ENCODE results near the gene NAA40. TPM values are rescaled to one million over a fixed set of nuclear protein-coding genes. Genes with fewer than 3 reads are reported as not detected.

The NAA40 gene
- polyA plus RNA-seq, 1 experiment, result 16.1 TPM

GRCh38 chr11:63974259-63975143 lies 35.7 kb downstream of the NAA40 start, which contains the start of gene COX8A:
Gene COX8A, plus strand, starts transcription at chr11:63974620. Its CDS starts 61 bp downstream, at chr11:63974681.
- Histone ChIP-seq H3K36me3 (ENCODE audit: control insufficient read depth, insufficient read depth, low read length) (peaks cover 7% of the 10 kb centered on the region), H3K4me3 (ENCODE audit: low read depth, low read length) (peak within 1 kb of the TSS; percentile 100), H3K27me3 (ENCODE audit: control insufficient read depth, insufficient read depth, low read length) (no peaks in the 10 kb centered on the region)
- CTCF ChIA-PET, result interaction anchor here (0.8 to 1.5 kb wide), 6 partner anchors 13 to 178 kb away, joined by 3 to 6 read pairs (median 3); no protein-coding TSS in a partner anchor
- peak; percentile 39 for TF ChIP-seq CTCF (IDR thresholded peaks at IDR 0.05; ENCODE audit: insufficient read depth, low read depth, low read length)
- DNase-seq (ENCODE audit: low read depth), result peak; percentile 99
- POLR2A ChIA-PET, result interaction anchor here (0.5 to 0.6 kb wide), 2 partner anchors 136 to 150 kb away, joined by 5 to 6 read pairs; no protein-coding TSS in a partner anchor

GRCh38 chr11:63978551-63979239 lies 39.9 kb downstream of the NAA40 start:
- POLR2A ChIA-PET, result no interaction called here
- H3K4me3 ChIP-seq (ENCODE audit: low read depth, low read length), result no peak overlapping the region
- H3K27me3 ChIP-seq (ENCODE audit: control insufficient read depth, insufficient read depth, low read length), result no peaks in the 10 kb centered on the region
- no peak for DNase-seq (ENCODE audit: low read depth)
- no peak for TF ChIP-seq CTCF (IDR thresholded peaks at IDR 0.05; ENCODE audit: insufficient read depth, low read depth, low read length)
- CTCF ChIA-PET, result interaction anchor here (0.8 kb wide), 1 partner anchor 22 kb away, joined by 3 read pairs; no protein-coding TSS in a partner anchor
- peaks cover 8% of the 10 kb centered on the region for H3K36me3 ChIP-seq (ENCODE audit: control insufficient read depth, insufficient read depth, low read length)

GRCh38 chr11:63979426-63979825 lies 40.6 kb downstream of the NAA40 start:
- ChIA-PET CTCF (interaction anchor here (0.8 kb wide), 1 partner anchor 21 kb away, joined by 3 read pairs; no protein-coding TSS in a partner anchor), POLR2A (no interaction called here)
- DNase-seq (ENCODE audit: low read depth), result no peak
- TF ChIP-seq CTCF (IDR thresholded peaks at IDR 0.05; ENCODE audit: insufficient read depth, low read depth, low read length), result no peak
- H3K4me3 ChIP-seq (ENCODE audit: low read depth, low read length), result no peak overlapping the region
- no peaks in the 10 kb centered on the region for H3K27me3 ChIP-seq (ENCODE audit: control insufficient read depth, insufficient read depth, low read length)
- H3K36me3 ChIP-seq (ENCODE audit: control insufficient read depth, insufficient read depth, low read length), result peaks cover 8% of the 10 kb centered on the region

- POLR2A ChIA-PET, result no interaction called here
- peaks cover 12% of the 10 kb centered on the region for H3K36me3 ChIP-seq (ENCODE audit: control insufficient read depth, insufficient read depth, low read length)
- peak overlapping the region; percentile 99 for H3K4me3 ChIP-seq (ENCODE audit: low read depth, low read length)
- DNase-seq (ENCODE audit: low read depth), result no peak
- no peak for TF ChIP-seq CTCF (IDR thresholded peaks at IDR 0.05; ENCODE audit: insufficient read depth, low read depth, low read length)
- CTCF ChIA-PET, result no interaction called here
- no peaks in the 10 kb centered on the region for H3K27me3 ChIP-seq (ENCODE audit: control insufficient read depth, insufficient read depth, low read length)
These were observed 47.0 kb downstream of the NAA40 start for GRCh38 chr11:63985812-63986155.

All from BJ (cell line).